ENCODE measurements around the gene BID. TPM values are rescaled to one million over a fixed set of nuclear protein-coding genes. Genes with fewer than 3 reads are reported as not detected.

The BID gene
- total RNA-seq, 1 experiment from 2014 or later = 58.2 TPM

DNA sequence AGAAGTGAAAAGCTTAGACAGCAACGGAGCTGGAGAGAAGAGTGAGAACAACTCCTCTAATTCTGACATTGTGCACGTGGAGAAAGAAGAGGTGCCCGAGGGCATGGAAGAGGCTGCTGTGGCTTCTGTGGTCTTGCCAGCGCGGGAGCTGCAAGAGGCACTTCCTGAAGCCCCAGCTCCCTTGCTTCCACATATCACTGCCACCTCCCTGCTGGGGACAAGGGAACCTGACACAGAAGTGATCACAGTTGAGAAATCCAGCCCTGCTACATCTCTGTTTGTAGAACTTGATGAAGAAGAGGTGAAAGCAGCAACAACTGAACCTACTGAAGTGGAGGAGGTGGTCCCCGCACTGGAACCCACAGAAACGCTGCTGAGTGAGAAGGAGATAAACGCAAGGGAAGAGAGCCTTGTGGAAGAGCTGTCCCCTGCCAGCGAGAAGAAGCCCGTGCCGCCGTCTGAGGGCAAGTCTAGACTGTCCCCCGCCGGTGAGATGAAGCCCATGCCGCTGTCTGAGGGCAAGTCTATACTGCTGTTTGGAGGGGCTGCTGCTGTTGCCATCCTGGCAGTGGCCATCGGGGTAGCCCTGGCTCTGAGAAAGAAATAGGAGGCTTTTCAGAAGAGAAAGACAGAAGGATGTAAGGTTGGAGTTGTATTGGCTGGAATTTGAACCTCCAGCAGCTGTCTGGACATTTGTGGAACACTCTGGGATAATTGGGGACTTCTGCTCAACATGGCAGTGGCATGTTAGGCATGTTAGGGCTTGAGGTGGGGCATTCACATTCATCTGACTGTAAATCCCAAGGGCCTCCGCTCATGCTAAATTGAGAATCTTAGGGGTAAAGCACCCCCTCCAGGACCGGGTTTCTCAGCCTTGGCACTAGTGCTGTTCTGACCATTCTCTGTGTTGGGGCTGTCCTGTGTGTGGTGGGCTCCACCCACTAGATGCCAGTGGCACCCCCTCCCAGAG lies 47.1 kb downstream of the BID start:
- RAD21 ChIA-PET (ENCODE audit: low non-redundant PET in 1 of 2, low total read pairs in 2 of 2, uncharacterized antibody in 2 of 2, unreplicated experiment in 2 of 2) = no interaction called here
- DNase-seq (ENCODE audit: low read depth, low spot score) = no peak
- no TSS peak for BruUV-seq (replicated peaks)
- H3K27ac ChIP-seq (ENCODE audit: low read depth, low read length) = no peak overlapping the region
- peaks cover 4 to 14% of the 10 kb centered on the region in 2 experiments; a peak in 3 of 4 replicates for H3K36me3 ChIP-seq (ENCODE audit: control insufficient read depth in 1 of 2, insufficient read depth in 2 of 2, low read length in 2 of 2)
- H2AFZ ChIP-seq (ENCODE audit: low read depth, low read length, poor library complexity, severe bottlenecking) = no peak overlapping the region
- POLR2A ChIA-PET = no interaction called here
- H3K4me1 ChIP-seq (ENCODE audit: control insufficient read depth in 1 of 2, insufficient read depth in 2 of 2, low read length in 2 of 2) = no peaks in the 10 kb centered on the region
- CTCF ChIA-PET = no interaction called here
- intact Hi-C loops (cut with micrococcal nuclease) = no loop called here
- no peaks in the 10 kb centered on the region for H3K9me3 ChIP-seq (ENCODE audit: control insufficient read depth in 1 of 2, insufficient read depth in 1 of 2, low read depth in 1 of 2, low read length in 2 of 2)
- no peak for ATAC-seq
- H3K9ac ChIP-seq (ENCODE audit: low read length) = no peak overlapping the region
- TF ChIP-seq, protein P1, sequence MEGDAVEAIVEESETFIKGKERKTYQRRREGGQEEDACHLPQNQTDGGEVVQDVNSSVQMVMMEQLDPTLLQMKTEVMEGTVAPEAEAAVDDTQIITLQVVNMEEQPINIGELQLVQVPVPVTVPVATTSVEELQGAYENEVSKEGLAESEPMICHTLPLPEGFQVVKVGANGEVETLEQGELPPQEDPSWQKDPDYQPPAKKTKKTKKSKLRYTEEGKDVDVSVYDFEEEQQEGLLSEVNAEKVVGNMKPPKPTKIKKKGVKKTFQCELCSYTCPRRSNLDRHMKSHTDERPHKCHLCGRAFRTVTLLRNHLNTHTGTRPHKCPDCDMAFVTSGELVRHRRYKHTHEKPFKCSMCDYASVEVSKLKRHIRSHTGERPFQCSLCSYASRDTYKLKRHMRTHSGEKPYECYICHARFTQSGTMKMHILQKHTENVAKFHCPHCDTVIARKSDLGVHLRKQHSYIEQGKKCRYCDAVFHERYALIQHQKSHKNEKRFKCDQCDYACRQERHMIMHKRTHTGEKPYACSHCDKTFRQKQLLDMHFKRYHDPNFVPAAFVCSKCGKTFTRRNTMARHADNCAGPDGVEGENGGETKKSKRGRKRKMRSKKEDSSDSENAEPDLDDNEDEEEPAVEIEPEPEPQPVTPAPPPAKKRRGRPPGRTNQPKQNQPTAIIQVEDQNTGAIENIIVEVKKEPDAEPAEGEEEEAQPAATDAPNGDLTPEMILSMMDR (IDR thresholded peaks at IDR 0.05 in 2 of 3, conservative IDR thresholded peaks at IDR 0.05 in 1 of 3; ENCODE audit: borderline replicate concordance in 1 of 3, insufficient read depth in 1 of 3, low read depth in 2 of 3, low read length in 2 of 3) = no peak
- no peak overlapping the region for H3K4me2 ChIP-seq (ENCODE audit: low read length)
- no peaks in the 10 kb centered on the region for H3K27me3 ChIP-seq (ENCODE audit: insufficient read depth, low read length)
- H3K79me2 ChIP-seq (ENCODE audit: insufficient read depth, low read length) = no peaks in the 10 kb centered on the region
- no peaks in the 10 kb centered on the region for H3K9me2 ChIP-seq (ENCODE audit: insufficient read depth)
- H4K20me1 ChIP-seq (ENCODE audit: insufficient read depth) = no peaks in the 10 kb centered on the region
- no peak overlapping the region for H3K4me3 ChIP-seq (replicated peaks in 1 of 2; ENCODE audit: low read depth in 1 of 2, low read length in 2 of 2)

DNA sequence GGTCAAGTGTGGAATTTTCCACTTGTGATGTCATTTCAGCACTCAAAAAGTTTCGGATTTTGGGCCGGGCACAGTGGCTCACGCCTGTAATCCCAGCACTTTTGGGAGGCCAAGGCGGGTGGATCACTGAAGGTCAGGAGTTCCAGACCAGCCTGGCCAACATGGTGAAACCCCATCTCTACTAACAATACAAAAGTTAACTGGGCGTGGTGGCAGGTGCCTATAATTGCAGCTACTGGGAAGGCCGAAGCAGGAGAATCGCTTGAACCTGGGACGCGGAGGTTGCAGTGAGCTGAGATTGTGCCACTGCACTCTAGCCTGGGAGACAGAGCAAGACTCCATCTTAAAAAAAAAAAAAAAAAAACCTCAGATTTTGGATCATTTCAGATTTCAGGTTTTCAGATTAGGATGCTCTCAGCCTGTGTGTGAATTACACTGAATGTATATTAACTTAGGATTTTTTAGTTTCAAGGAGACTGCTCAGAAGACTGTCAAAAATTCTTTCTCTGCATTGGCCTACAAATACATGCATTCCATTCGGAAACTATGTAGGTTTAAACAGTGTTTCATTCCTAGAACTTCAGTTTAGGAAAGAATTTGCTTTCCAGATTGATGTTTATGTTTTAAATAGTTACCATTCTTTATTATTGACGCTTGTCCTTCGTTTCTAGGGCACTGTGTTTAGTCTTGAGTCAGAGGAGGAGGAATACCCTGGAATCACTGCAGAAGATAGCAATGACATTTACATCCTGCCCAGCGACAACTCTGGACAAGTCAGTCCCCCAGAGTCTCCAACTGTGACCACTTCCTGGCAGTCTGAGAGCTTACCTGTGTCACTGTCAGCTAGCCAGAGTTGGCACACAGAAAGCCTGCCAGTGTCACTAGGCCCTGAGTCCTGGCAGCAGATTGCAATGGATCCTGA lies 48.0 kb downstream of the BID start:
- no peaks in the 10 kb centered on the region for H3K9me2 ChIP-seq (ENCODE audit: insufficient read depth)
- no peak overlapping the region for H3K9ac ChIP-seq (ENCODE audit: low read length)
- no peaks in the 10 kb centered on the region for H3K9me3 ChIP-seq (ENCODE audit: control insufficient read depth in 1 of 2, insufficient read depth in 1 of 2, low read depth in 1 of 2, low read length in 2 of 2)
- intact Hi-C loops (cut with micrococcal nuclease) = no loop called here
- no peaks in the 10 kb centered on the region for H3K27me3 ChIP-seq (ENCODE audit: insufficient read depth, low read length)
- H2AFZ ChIP-seq (ENCODE audit: low read depth, low read length, poor library complexity, severe bottlenecking) = no peak overlapping the region
- ChIA-PET CTCF (no interaction called here), RAD21 (ENCODE audit: low non-redundant PET in 1 of 2, low total read pairs in 2 of 2, uncharacterized antibody in 2 of 2, unreplicated experiment in 2 of 2) (no interaction called here), POLR2A (no interaction called here)
- no peak overlapping the region for H3K4me3 ChIP-seq (replicated peaks in 1 of 2; ENCODE audit: low read depth in 1 of 2, low read length in 2 of 2)
- H3K4me2 ChIP-seq (ENCODE audit: low read length) = no peak overlapping the region
- H4K20me1 ChIP-seq (ENCODE audit: insufficient read depth) = no peaks in the 10 kb centered on the region
- DNase-seq (ENCODE audit: low read depth, low spot score) = no peak
- peaks cover 4 to 8% of the 10 kb centered on the region in 2 experiments; a peak in 3 of 4 replicates for H3K36me3 ChIP-seq (ENCODE audit: control insufficient read depth in 1 of 2, insufficient read depth in 2 of 2, low read length in 2 of 2)
- H3K27ac ChIP-seq (ENCODE audit: low read depth, low read length) = no peak overlapping the region
- BruUV-seq (replicated peaks) = no TSS peak
- no peak for ATAC-seq
- TF ChIP-seq JUND (IDR thresholded peaks at IDR 0.05) = no peak
- TF ChIP-seq, protein P2, sequence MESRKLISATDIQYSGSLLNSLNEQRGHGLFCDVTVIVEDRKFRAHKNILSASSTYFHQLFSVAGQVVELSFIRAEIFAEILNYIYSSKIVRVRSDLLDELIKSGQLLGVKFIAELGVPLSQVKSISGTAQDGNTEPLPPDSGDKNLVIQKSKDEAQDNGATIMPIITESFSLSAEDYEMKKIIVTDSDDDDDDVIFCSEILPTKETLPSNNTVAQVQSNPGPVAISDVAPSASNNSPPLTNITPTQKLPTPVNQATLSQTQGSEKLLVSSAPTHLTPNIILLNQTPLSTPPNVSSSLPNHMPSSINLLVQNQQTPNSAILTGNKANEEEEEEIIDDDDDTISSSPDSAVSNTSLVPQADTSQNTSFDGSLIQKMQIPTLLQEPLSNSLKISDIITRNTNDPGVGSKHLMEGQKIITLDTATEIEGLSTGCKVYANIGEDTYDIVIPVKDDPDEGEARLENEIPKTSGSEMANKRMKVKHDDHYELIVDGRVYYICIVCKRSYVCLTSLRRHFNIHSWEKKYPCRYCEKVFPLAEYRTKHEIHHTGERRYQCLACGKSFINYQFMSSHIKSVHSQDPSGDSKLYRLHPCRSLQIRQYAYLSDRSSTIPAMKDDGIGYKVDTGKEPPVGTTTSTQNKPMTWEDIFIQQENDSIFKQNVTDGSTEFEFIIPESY (IDR thresholded peaks at IDR 0.05; ENCODE audit: extremely low read depth, insufficient replicate concordance, low read length) = no peak
- H3K4me1 ChIP-seq (ENCODE audit: control insufficient read depth in 1 of 2, insufficient read depth in 2 of 2, low read length in 2 of 2) = no peaks in the 10 kb centered on the region
- no peaks in the 10 kb centered on the region for H3K79me2 ChIP-seq (ENCODE audit: insufficient read depth, low read length)
